ENCODE results near the gene KIF26B.
"Not testable (repeated sequence)": the region's sequence is repeated elsewhere in the genome, so short reads cannot be mapped to it uniquely, and the experiment has no call there.

Gene KIF26B

DNA sequence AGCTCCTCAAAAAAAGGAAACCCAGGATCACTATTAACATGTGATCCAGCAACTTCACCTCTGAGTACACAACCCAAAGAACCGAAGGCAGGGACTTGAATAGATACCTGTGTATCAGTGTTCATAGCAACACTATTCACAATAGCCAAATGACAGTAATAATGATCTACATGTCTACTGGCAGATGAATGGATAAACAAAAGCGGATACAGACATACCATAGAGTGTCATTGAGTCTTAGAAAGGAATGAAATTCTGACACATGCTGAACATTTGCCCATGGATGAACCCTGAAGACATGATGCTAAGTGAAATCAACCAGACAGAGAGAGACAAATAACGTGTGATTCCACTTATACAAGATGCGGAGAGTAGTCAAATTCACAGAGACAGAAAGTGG is 564.2 kb downstream of the KIF26B start:
- Histone ChIP-seq H3K36me3 (replicated peaks; ENCODE audit: insufficient read depth, low read length) (no peaks in the 10 kb centered on the region), H3K4me3 (ENCODE audit: low read length) (no peak overlapping the region), H3K79me2 (ENCODE audit: low read length) (no peaks in the 10 kb centered on the region), H3K9me2 (replicated peaks; ENCODE audit: insufficient read depth, low read length) (no peaks in the 10 kb centered on the region), H3K4me1 (ENCODE audit: low read length) (no peaks in the 10 kb centered on the region), H4K20me1 (ENCODE audit: insufficient read depth, low read length) (no peaks in the 10 kb centered on the region), H3F3A (ENCODE audit: insufficient read depth, low read length) (no peaks in the 10 kb centered on the region), H3K27ac (ENCODE audit: low read length) (no peak overlapping the region), H3K4me2 (ENCODE audit: low read depth, low read length) (no peak overlapping the region), H3K9me3 (replicated peaks; ENCODE audit: insufficient read depth, low read length) (no peaks in the 10 kb centered on the region), H3K27me3 (replicated peaks; ENCODE audit: insufficient read depth, low read length) (no peaks in the 10 kb centered on the region), H2AFZ (ENCODE audit: low read length) (no peak overlapping the region), H3K9ac (ENCODE audit: low read length) (no peak overlapping the region)
- DNase-seq, result no peak
- TF ChIP-seq EZH2phosphoT487 (IDR thresholded peaks at IDR 0.05; ENCODE audit: low read length) (no peak), EZH2 (optimal IDR thresholded peaks at IDR 0.05; ENCODE audit: low read depth, low read length) (no peak)
- TF ChIP-seq, protein P1, sequence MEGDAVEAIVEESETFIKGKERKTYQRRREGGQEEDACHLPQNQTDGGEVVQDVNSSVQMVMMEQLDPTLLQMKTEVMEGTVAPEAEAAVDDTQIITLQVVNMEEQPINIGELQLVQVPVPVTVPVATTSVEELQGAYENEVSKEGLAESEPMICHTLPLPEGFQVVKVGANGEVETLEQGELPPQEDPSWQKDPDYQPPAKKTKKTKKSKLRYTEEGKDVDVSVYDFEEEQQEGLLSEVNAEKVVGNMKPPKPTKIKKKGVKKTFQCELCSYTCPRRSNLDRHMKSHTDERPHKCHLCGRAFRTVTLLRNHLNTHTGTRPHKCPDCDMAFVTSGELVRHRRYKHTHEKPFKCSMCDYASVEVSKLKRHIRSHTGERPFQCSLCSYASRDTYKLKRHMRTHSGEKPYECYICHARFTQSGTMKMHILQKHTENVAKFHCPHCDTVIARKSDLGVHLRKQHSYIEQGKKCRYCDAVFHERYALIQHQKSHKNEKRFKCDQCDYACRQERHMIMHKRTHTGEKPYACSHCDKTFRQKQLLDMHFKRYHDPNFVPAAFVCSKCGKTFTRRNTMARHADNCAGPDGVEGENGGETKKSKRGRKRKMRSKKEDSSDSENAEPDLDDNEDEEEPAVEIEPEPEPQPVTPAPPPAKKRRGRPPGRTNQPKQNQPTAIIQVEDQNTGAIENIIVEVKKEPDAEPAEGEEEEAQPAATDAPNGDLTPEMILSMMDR (IDR thresholded peaks at IDR 0.05; ENCODE audit: low read length), result no peak

DNA sequence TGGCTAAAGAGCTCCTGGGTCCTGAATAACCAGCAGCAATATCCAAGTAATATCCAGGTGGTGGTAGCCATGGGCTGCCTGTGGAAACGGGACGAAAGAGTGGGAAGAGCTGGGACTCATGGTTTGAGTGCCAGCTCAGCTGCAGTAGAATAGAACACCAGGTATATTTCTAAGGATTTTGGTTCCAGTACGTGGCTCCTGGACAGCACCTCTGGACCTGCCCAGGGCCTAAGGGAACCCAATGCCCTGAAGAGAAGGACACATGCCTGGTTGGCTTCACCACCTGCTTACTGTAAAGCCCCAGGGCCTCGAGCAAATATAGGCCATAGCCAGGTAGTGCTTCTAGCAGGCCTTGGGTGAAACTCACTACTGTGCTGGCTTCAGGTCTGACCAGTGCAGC is 566.7 kb downstream of the KIF26B start:
- H3K27me3 ChIP-seq (replicated peaks; ENCODE audit: insufficient read depth, low read length), result no peaks in the 10 kb centered on the region
- no peak overlapping the region for H3K9ac ChIP-seq (ENCODE audit: low read length)
- no peaks in the 10 kb centered on the region for H3F3A ChIP-seq (ENCODE audit: insufficient read depth, low read length)
- H3K9me2 ChIP-seq (replicated peaks; ENCODE audit: insufficient read depth, low read length), result no peaks in the 10 kb centered on the region
- H3K36me3 ChIP-seq (replicated peaks; ENCODE audit: insufficient read depth, low read length), result no peaks in the 10 kb centered on the region
- no peaks in the 10 kb centered on the region for H4K20me1 ChIP-seq (ENCODE audit: insufficient read depth, low read length)
- H3K79me2 ChIP-seq (ENCODE audit: low read length), result no peaks in the 10 kb centered on the region
- H3K4me1 ChIP-seq (ENCODE audit: low read length), result no peaks in the 10 kb centered on the region
- H3K9me3 ChIP-seq (replicated peaks; ENCODE audit: insufficient read depth, low read length), result no peaks in the 10 kb centered on the region
- TF ChIP-seq EZH2 (optimal IDR thresholded peaks at IDR 0.05; ENCODE audit: low read depth, low read length) (no peak), EZH2phosphoT487 (IDR thresholded peaks at IDR 0.05; ENCODE audit: low read length) (no peak)
- TF ChIP-seq, protein P1 (IDR thresholded peaks at IDR 0.05; ENCODE audit: low read length), result no peak
- no peak overlapping the region for H3K4me2 ChIP-seq (ENCODE audit: low read depth, low read length)
- DNase-seq, result no peak
- no peak overlapping the region for H3K27ac ChIP-seq (ENCODE audit: low read length)
- no peak overlapping the region for H2AFZ ChIP-seq (ENCODE audit: low read length)
- no peak overlapping the region for H3K4me3 ChIP-seq (ENCODE audit: low read length)

DNA sequence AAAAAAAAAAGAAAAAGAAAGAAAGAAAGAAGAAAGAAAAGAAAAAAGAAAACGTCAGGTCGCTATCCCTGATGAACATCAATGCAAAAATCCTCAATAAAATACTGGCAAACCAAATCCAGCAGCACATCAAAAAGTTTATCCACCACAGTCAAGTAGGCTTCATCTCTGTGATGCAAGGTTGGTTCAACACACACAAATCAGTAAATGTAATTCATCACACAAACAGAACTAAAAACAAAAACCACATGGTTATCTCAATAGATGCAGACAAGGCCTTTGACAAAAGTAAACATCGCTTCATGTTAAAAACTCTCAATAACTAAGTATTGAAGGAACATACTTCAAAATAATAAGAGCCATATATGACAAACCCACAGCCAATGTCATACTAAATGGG is 573.2 kb downstream of the KIF26B start:
- H3K27me3 ChIP-seq (replicated peaks; ENCODE audit: insufficient read depth, low read length); H3K27ac ChIP-seq (ENCODE audit: low read length); H3K4me2 ChIP-seq (ENCODE audit: low read depth, low read length); H3K9ac ChIP-seq (ENCODE audit: low read length); H3K79me2 ChIP-seq (ENCODE audit: low read length); H3F3A ChIP-seq (ENCODE audit: insufficient read depth, low read length); DNase-seq; H3K4me3 ChIP-seq (ENCODE audit: low read length); H2AFZ ChIP-seq (ENCODE audit: low read length); H4K20me1 ChIP-seq (ENCODE audit: insufficient read depth, low read length); H3K4me1 ChIP-seq (ENCODE audit: low read length); H3K9me2 ChIP-seq (replicated peaks; ENCODE audit: insufficient read depth, low read length); H3K36me3 ChIP-seq (replicated peaks; ENCODE audit: insufficient read depth, low read length); H3K9me3 ChIP-seq (replicated peaks; ENCODE audit: insufficient read depth, low read length): not testable (repeated sequence)

DNA sequence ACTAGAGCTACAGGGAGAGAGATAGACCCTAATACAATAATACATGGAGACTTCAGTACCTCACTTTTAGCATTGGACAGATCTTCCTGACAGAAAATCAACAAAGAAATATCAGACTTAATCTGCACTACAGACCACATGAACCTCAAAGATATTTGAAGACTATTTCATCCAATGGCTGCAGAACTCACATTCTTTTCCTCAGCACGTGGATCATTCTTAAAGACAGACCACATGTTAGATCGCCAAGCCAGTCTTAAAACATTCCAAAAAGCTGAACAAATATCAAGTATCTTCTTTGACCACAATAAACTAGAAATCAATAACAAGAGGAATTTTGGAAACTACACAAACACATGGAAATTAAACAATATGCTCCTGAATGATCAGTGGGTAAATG is 576.0 kb downstream of the KIF26B start:
- H3K27me3 ChIP-seq (replicated peaks; ENCODE audit: insufficient read depth, low read length), result no peaks in the 10 kb centered on the region
- no peak overlapping the region for H3K4me2 ChIP-seq (ENCODE audit: low read depth, low read length)
- no peaks in the 10 kb centered on the region for H3F3A ChIP-seq (ENCODE audit: insufficient read depth, low read length)
- TF ChIP-seq, protein P1 (IDR thresholded peaks at IDR 0.05; ENCODE audit: low read length), result no peak
- TF ChIP-seq EZH2 (optimal IDR thresholded peaks at IDR 0.05; ENCODE audit: low read depth, low read length) (no peak), EZH2phosphoT487 (IDR thresholded peaks at IDR 0.05; ENCODE audit: low read length) (no peak)
- H3K79me2 ChIP-seq (ENCODE audit: low read length), result no peaks in the 10 kb centered on the region
- H3K9ac ChIP-seq (ENCODE audit: low read length), result no peak overlapping the region
- H3K9me2 ChIP-seq (replicated peaks; ENCODE audit: insufficient read depth, low read length), result no peaks in the 10 kb centered on the region
- no peak overlapping the region for H3K4me3 ChIP-seq (ENCODE audit: low read length)
- H2AFZ ChIP-seq (ENCODE audit: low read length), result no peak overlapping the region
- no peaks in the 10 kb centered on the region for H3K9me3 ChIP-seq (replicated peaks; ENCODE audit: insufficient read depth, low read length)
- no peaks in the 10 kb centered on the region for H4K20me1 ChIP-seq (ENCODE audit: insufficient read depth, low read length)
- H3K27ac ChIP-seq (ENCODE audit: low read length), result no peak overlapping the region
- no peak for DNase-seq
- no peaks in the 10 kb centered on the region for H3K36me3 ChIP-seq (replicated peaks; ENCODE audit: insufficient read depth, low read length)
- no peaks in the 10 kb centered on the region for H3K4me1 ChIP-seq (ENCODE audit: low read length)

DNA sequence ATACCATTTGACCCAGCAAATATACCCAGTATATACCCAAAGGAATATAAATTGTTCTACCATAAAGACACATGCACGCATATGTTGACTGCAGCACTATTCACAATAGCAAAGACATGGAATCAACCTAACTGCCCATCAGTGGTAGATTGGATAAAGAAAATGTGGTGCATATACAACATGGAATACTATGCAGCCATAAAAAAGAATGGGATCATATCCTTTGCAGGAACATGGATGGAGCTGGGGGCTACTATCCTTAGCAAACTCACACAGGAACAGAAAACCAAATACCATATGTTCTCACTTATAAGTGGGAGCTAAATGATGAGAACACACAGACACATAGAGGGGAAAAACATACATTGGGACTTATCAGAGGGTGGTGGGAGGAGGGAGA is 585.6 kb downstream of the KIF26B start:
- not testable (repeated sequence) for H2AFZ ChIP-seq (ENCODE audit: low read length); H3K9me2 ChIP-seq (replicated peaks; ENCODE audit: insufficient read depth, low read length); H3K4me1 ChIP-seq (ENCODE audit: low read length); H3K79me2 ChIP-seq (ENCODE audit: low read length); H3K27me3 ChIP-seq (replicated peaks; ENCODE audit: insufficient read depth, low read length); H3K36me3 ChIP-seq (replicated peaks; ENCODE audit: insufficient read depth, low read length); DNase-seq; H3K27ac ChIP-seq (ENCODE audit: low read length); H3K9ac ChIP-seq (ENCODE audit: low read length); H3K9me3 ChIP-seq (replicated peaks; ENCODE audit: insufficient read depth, low read length); H4K20me1 ChIP-seq (ENCODE audit: insufficient read depth, low read length); H3F3A ChIP-seq (ENCODE audit: insufficient read depth, low read length); H3K4me2 ChIP-seq (ENCODE audit: low read depth, low read length); H3K4me3 ChIP-seq (ENCODE audit: low read length)

Data from MM.1S (cell line).